Measurements from ENCODE around the gene LIMS2.

The LIMS2 gene

DNA sequence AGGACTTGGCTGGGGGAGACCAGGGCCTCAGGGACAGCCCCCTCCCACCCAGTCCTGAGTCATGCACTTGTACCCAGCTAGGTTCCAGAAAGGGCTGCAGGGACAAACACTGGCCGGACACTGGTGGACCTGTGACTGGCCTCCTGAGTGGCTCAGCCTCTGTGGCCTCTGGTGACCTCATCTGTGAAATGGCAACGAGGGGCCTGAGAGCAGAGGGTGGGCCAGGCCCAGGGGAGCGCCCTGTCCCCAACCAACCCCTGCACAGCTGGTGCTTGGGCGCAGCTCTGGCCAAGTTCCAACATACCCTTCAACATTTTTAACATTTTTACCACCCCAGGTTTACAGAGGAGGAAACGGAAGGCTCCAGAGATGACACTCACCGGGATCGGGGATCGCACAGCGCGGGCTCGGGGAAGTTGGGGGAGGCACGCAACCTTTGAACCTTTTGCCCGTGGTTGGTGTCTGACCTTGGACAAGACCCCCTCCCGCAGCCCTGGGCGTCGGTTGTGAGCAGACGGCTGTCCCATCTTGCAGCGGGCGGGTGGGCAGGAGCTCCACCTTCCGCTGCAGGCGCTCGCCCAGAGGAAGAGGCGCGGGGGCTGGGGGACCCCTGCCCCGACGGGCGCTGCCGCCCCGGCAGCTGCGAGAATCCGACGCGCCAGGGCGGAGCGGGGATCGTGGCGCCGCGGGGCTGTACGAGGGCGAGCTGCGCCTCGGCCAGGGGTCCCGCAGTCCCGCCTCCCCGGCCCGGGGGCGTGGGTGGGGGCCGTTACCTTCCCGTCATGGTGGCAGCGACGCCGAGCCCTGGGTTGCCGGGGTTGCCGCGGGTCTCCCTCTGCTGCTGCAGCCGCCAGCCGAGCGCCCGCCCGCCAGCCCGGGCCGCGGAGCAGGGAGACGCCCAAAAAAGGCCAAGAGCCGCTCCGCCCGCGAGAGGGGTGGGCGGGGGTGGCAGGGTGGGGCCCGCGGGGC, 805 bp downstream of the LIMS2 start:
- DNase-seq, result peak; percentile 37

DNA sequence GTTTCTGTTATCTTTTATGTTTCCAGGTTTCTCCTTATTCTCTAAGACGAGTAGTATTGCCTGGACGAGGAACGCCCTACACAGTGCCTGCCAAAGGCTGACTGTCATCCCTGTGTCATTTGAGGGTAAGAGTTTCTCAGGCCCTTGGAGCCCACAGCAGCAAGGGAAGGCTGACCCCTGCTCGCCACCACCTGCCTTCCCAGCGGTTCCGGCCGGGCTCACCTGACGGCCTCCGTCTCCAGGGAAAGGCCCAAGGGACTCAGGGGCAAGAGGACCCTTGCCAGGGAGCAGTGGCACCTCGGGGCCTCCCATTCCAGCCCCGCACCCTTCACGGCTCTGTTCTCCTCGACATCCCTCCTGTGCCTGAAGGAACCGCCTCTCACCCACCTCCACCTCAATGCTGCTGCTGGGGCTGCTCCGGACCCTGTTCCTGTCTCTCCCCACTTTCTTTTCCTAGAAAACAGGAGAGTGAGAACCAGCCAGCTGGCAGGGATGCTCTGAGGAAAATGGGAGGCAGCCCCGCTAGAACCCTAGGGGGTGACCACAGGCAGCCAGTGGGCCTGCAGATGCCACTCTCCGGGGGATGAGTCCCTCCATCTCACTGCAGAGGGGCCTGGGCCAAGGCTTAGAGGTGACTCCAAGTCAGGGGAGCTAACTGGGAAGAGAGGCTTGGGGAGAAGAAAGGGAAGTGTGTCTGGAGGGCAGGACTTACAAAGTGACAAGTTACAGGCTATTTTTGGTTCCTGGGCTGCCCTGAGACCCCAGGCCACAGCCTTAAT, 1.9 kb downstream of the LIMS2 start:
- no peak for DNase-seq

- DNase-seq, result no peak
These were observed 2.7 kb downstream of the LIMS2 start for GRCh38 chr2:127672341-127673224.

DNA sequence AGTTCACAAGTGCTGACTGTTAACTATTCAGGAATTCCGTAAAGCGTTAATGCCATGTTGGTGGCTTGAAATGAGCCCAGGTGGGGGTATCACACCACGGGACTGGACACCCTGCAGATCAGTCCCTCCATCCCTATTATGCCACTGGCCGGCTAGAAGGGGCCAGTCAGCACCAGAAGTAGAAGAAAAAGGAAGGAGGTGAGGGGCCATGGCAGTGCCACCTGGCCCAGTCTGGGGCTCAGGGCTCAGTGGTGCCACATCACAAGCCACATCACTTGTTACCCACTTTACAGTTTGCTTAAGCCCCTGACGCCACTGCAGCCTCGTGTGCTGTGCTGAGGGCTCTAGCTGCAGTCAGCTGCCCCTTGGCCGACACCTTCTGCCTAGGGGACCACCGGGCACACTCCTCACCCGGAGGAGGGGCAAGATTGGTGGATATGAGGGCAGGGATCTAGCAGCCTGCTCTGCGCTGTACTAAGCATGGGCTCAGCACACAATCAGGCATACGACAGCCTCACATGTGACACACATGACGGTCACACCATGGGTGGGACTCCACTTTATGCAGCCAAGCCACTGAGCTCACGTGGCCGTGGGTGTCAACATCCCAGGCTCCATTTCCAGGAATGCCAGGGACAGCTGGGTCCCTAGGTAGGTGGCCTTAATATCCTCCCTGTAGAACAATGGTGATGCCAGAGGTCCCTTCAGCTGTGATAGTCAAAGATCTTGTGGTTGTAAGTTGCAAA, 3.6 kb downstream of the LIMS2 start:
- no peak for DNase-seq

- DNase-seq, result no peak
These were observed 4.4 kb downstream of the LIMS2 start for GRCh38 chr2:127670957-127671290.

- no peak for DNase-seq
These were observed 5.0 kb downstream of the LIMS2 start for GRCh38 chr2:127670055-127670956.

GRCh38 chr2:127669056-127669455, 6.3 kb downstream of the LIMS2 start:
- no peak for DNase-seq

GRCh38 chr2:127665267-127665893, 9.9 kb downstream of the LIMS2 start:
- no peak for DNase-seq

DNA sequence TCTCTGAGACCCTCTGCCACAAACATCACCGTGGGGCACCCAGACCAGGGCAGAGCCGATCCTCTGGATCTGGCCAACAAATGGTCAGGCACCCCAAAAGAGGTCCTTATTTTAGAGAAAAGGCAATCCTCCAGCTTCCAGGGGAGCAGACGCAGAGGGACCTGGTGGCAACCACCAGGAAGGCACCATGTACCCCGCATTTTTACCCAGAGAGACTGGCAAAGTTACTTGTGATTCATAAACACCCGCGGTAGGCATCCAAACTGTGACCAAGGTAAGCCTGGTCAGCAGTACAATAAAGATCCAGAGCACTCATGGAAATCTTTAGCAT, 10.5 kb downstream of the LIMS2 start:
- DNase-seq, result no peak

- DNase-seq, result no peak
These were observed 11.1 kb downstream of the LIMS2 start for GRCh38 chr2:127664065-127664894.

- no peak for DNase-seq
These were observed 11.7 kb downstream of the LIMS2 start for GRCh38 chr2:127663566-127664064.

GRCh38 chr2:127662937-127663565, 12.3 kb downstream of the LIMS2 start:
- DNase-seq, result no peak

DNA sequence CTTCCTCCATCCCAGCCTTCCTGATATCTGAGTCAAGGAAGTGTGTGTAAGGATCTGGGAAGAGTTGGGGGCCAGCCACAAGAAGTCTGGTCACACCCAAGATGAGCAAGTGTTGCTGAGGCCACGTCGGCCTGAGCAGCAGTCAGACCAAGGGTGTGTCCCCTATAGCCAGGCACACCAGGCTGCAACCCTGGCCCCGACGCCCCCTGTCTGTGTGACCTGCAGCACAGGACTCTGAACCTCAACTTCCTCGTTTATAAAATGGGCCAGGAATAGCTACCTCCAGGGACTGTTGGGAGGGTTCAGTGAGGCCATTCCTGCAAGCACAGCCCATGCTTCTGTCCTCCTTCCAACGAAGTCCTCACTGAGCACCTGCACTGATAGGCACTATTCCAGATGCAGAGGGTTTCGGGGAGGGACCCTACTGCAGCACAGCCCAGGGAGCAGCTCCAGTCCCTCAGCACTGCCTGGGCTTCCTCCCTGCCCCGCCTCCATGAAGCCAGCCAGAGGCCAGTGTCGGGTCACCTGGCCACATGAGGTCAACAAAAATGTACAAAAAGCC, 13.3 kb downstream of the LIMS2 start:
- DNase-seq, result no peak

DNA sequence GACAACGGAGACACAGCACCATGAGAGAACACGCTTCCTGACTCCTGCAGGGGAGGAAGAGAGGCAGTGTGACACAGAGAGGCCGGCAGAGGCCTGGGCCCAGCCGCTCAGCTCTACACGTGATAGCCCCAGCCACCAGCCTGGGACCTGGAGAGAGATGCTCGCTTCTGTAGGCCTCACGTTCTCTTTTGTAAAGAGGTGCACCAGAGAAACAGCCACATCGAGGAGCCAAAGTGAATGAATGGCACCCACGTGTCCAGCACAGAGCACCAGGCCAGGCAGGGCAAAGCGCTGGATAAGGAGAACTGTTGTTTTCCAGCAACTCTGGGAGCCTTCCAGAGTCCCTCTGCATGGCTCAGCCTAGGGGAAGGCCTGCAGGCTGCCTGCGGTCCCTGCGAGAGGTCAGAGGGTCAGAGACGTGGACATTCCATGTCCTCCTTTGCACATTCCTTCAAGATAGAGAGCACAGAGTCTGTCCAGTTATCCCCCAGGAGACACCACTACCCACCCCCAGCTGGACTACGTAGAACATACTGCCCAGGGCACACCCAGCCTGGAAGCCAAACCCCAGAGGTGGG, 14.2 kb downstream of the LIMS2 start:
- DNase-seq, result no peak

- DNase-seq, result no peak
These were observed 15.1 kb downstream of the LIMS2 start for GRCh38 chr2:127660291-127660578.

DNA sequence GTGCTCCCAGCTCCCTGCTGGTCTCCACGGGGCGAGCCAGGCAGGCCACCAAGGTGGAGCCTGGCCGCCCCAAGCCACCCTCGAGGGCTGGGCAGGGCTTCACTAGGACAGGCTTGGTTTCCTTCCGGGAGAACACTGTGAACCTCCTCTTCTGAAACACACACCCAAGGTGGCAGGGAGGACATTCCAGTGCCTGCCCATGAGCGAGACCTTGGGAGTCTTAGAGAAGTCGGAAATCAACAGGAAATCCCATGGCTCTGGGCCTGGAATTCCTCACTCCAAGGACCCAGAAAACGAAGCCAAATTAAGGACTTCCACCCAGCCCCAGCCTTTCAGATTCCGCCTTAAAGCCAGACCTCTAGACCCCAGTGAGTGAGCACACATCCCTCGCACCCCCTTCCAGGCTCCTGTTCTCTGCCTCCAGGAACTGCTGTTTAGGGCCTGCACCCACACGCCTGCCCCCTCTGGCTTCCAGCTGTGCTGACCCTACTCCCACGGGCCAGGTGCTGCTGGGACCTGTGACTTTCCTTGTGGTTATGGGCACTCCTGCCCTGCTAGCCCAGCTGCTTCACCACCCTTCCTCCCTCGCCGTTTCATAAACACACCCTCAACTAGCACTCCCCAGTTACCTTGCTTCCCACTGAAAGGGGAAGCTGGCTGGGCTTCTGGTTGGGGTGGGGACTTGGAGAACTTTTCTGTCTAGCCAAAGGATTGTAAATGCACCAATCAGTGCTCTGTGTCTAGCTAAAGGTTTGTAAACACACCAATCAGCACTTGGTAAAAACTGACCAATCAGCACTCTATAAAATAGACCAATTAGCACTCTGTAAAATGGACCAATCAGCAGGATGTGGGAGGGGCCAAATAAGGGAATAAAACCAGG, 15.7 kb downstream of the LIMS2 start:
- DNase-seq, result no peak

DNA sequence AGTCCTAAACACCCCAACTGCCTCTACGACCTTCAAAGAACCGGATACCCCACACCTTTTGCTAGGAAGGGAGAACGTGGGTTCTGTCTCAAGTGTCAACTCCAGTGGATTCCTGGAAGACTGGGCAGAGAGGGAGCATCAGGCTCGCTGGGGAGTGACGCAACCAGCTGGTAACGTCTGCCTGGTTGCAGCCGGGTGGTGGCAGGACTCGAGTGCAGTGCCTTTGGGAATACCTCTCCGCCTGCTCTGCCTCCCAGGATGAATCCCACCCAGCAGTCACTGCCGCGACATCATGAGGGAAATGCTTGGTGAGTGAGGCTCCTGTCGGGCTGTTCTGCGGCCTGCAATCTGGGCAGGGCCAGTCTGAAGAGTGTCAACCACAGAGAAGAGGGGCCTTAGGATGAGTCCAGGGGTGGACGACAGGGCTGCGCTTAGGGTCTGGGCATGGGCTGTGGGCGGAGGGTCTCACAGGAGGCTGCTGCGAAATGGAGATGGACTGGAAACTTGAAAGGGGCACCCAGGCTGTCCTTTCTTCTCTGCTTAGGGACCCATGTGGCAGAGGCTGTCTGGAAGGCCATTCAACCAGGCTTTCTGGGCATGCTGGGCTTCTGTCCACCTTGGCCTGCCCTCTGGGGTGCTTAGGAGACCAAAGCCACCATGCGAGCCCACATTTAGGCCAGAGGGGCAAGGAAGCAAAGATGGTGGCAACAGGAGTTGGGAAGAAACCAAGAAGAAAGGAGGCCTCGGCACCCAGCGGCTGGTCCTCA, 16.5 kb downstream of the LIMS2 start:
- DNase-seq, result peak; percentile 42

Measured in NCI-H2171 (cell line).